Measurements from ENCODE around the gene POLL.

DNA sequence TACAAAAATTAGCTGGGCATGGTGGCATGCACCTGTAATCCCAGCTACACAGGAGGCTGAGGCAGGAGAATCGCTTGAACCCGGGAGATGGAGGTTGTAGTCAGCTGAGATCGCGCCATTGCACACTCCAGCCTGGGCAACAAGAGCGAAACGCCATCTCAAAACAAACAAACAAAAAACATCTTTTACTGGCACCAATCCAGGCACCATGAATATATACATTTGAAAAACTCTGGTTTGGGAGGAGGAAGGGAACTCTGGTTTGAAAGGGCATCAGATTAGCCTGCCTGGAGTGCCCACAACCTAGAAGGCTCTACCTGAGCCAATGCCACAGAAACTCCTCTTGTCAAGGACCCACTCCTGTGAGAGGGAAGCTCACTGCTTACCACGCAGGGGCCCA lies 15.9 kb downstream of the POLL start:
- TF ChIP-seq, protein P1, sequence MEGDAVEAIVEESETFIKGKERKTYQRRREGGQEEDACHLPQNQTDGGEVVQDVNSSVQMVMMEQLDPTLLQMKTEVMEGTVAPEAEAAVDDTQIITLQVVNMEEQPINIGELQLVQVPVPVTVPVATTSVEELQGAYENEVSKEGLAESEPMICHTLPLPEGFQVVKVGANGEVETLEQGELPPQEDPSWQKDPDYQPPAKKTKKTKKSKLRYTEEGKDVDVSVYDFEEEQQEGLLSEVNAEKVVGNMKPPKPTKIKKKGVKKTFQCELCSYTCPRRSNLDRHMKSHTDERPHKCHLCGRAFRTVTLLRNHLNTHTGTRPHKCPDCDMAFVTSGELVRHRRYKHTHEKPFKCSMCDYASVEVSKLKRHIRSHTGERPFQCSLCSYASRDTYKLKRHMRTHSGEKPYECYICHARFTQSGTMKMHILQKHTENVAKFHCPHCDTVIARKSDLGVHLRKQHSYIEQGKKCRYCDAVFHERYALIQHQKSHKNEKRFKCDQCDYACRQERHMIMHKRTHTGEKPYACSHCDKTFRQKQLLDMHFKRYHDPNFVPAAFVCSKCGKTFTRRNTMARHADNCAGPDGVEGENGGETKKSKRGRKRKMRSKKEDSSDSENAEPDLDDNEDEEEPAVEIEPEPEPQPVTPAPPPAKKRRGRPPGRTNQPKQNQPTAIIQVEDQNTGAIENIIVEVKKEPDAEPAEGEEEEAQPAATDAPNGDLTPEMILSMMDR (IDR thresholded peaks at IDR 0.05) = no peak
- no peak for TF ChIP-seq POLR2A (IDR thresholded peaks at IDR 0.05)

All from testis (tissue), 2 donors.